Measurements from ENCODE around the gene RIPOR2.
"Not testable (repeated sequence)": the region's sequence is repeated elsewhere in the genome, so short reads cannot be mapped to it uniquely, and the experiment has no call there.

The RIPOR2 gene

DNA sequence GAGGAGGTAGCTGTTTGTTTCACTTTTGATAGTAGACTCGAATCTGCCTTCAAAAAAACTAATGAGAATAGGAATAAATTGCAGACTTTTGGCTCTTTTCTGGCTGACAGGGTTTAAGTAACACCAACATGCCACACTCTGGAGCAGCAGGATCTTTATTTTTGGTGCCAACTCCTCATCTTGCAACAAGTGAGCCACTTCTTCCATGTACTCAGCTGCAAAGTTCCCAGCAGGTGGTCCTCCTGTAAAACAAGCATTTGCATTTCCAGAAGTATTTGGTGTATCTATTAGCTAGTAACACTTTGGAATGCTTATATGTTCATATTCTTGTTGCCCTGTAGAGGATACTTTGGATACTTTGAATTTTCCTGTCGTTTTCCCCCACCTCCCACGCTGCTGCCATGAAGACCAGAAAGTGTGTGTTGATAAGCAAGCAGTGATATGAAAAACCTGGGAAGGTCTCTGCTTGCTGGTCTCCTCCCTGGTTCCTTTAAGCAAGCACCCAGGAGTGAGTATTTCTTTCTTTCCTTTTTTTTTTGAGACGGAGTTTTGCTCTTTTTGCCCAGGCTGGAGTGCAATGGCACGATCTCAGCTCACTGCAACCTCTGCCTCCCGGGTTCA is 138.1 kb downstream of the RIPOR2 start:
- no peak for DNase-seq

GRCh38 chr6:24796616-24797290 is 139.0 kb downstream of the RIPOR2 start:
- DNase-seq, result peak; percentile 36

GRCh38 chr6:24795106-24795505 is 140.7 kb downstream of the RIPOR2 start:
- no peak for DNase-seq

DNA sequence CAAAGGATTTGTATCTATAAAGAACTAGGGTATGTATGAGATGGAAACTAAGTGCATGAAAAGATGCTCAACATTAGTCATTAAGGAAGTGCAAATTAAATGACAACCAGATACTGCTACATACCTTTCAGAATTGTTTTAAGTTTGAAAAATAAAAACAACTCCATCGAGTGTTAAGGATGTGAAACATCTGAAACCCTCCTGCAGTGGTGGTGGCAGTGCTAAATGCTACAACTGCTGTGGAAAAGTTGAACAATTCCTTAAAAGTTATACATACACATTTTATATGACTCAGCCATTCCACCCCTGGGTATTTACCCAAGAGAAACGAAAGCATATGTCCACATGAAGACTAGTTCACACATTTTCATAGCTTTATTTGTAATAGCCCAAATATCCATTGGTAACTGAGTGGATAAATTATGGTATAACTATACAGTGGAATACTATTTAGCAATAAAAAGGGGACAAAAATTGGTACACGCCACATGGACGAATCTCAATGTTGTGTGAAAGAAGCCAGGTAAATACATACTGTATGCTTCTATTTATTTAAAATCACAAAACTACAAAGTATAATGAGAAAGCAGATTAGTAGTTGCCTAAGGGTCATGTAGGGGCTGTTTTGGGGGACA is 147.6 kb downstream of the RIPOR2 start:
- DNase-seq, result peak; percentile 56

DNA sequence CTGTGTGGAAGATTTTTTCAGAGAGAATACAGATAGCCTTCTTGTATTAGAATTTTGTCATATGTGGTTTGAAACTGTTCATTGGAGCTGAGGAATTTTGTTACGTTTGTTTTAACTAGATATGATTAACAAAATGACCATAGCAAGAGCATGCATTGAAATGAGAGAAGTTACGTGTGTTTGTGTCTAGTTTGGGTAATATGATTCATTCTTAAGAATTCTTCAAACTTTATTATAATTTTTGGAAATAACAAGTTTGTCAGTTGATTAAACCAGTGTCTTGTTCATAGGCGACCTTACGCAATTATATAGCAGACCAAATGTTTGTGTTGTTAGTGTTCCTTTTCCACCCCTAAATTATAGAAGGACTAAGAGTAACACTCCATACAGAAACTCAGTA is 155.6 kb downstream of the RIPOR2 start:
- DNase-seq, result peak; percentile 18

DNA sequence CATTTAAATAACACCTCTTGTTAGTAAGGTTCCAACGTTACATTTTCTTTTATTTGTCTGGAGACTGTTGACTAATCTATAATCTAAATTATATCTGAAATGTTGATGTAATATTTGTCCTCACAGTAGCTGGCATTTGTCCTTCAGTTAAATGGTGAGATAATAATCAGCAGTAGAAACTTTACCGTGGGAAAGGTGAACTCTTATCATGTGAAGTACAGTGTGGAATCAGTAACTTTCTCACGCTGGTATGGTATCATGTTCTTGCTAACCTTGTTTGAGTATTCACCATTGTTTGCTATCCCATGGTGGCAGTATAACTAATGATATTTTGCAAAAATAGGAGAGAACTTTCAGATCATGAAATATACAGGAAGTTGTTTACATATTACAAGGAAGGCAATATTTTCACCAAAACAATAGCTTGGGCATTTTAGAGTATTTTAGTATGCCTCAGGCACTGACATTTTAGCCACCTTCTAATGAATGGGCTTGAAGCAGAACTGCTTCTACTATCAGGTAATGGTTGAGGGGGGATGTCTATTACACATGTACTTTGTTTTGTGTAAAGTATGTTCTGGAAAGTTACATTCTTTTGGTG is 156.2 kb downstream of the RIPOR2 start:
- DNase-seq, result no peak

DNA sequence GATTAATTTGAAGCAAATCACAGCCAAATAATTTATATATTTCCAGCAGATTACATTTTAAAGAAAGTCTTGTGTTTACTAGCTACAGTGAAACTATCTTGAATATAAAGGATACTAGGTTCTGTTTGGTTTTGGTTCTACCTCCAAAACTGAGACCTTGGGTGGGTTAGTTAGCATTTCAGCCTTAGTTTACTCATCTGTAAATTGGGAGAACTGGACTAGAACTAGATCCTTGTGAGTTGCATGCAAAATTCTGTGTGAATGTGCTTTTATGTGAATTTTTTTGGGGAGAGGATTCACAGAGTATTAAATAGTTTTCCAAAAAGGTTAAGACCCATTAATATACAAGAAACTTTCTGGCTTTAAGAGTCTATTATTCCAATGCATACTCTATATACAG is 156.9 kb downstream of the RIPOR2 start:
- no peak for DNase-seq

- no peak for DNase-seq
Observed at GRCh38 chr6:24778121-24778520, 157.6 kb downstream of the RIPOR2 start.

- no peak for DNase-seq
Observed at GRCh38 chr6:24777227-24777626, 158.5 kb downstream of the RIPOR2 start.

- peak; percentile 66 for DNase-seq
Observed at GRCh38 chr6:24775520-24776058, 160.2 kb downstream of the RIPOR2 start.

DNA sequence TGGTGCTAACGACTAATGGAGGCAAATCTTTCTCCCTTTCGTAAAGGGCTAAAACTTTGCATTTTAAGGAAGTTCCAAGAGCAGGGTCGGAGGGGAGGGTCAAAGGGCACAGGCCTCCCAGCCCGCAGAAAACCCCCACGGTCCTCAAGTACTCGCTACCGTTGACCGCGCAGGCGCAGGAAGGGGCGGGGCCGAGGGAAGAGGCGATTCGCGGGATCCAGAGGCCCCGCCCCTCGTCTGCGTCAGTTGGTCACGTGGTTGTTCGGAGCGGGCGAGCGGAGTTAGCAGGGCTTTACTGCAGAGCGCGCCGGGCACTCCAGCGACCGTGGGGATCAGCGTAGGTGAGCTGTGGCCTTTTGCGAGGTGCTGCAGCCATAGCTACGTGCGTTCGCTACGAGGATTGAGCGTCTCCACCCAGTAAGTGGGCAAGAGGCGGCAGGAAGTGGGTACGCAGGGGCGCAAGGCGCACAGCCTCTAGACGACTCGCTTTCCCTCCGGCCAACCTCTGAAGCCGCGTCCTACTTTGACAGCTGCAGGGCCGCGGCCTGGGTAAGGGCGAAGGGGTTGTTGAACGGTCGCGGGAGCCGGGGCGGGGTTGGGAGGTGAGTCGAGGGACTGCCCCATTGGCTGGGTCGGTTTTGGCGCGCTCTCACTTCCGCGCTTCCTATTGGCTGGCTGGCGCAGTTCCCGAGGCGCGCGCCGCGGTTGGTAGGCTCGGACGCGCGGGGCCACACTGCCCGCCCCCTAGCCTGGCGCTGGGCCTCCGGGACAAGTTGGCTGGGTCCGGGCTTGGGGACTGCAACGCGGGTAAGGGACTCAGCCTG is 160.9 kb downstream of the RIPOR2 start, which contains the start of gene GMNN:
Gene GMNN (plus strand): TSS at position 242 of the 824 bp plus-strand sequence. CDS start 2,310 bp downstream, outside the sequence.
- peak; percentile 96 for DNase-seq

DNA sequence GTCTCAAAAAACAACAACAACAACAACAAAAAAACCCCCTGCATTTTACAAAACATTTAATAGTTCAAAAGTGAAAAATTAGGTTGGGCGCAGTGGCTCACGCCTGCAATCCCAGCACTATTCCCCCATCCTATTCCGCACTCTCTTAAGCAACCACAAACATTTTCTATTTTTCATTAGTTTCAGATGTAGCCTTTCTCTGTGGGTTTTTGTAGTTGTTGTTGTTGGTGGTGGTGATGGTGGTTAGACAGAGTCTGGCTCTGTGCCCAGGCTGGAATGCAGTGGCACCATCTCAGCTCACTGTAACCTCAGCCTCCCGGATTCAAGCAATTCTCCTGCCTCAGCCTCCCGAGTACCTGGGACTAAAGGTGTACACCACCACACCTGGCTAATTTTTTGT is 167.4 kb downstream of the RIPOR2 start:
- peak; percentile 29 for DNase-seq

GRCh38 chr6:24766680-24767462 is 168.9 kb downstream of the RIPOR2 start:
- DNase-seq, result peak; percentile 29

- DNase-seq, result not testable (repeated sequence)
Observed at GRCh38 chr6:24765968-24766367, 169.8 kb downstream of the RIPOR2 start.

DNA sequence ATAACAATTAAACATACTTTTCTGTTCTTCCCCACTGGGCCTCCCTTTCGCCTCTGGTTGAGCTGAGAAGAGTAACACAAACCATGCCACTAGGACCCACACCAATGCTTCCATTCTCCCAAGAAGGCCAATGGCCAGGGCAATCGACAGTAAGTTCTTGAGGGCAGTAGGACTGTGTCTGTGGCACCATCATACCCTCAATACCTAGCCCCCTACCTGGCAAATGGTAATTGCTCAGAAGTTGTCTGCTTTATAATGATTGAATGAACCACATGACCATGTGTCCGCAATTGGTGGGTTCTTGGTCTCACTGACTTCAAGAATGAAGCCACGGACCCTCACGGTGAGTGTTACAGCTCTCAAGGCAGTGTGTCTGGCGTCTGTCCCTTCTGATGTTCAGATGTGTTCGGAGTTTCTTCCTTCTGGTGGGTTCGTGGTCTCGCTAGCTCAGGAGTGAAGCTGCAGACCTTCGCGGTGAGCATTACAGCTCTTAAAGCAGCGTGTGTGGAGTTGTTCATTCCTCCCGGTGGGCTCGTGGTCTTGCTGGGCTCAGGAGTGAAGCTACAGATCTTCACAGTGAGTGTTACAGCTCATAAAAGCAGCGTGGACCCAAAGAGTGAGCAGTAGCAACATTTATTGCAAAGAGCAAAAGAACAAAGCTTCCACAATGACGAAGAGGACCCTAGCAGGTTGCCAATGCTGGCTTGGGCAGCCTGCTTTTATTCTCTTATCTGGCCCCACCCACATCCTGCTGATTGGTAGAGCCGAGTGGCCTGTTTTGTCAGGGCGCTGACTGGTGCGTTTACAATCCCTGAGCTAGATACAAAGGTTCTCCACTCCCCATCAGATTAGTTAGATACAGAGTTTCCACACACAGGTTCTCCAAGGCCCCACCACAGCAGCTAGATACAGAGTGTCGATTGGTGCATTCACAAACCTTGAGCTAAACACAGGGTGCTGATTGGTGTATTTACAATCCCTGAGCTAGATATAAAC is 170.6 kb downstream of the RIPOR2 start:
- DNase-seq, result not testable (repeated sequence)

DNA sequence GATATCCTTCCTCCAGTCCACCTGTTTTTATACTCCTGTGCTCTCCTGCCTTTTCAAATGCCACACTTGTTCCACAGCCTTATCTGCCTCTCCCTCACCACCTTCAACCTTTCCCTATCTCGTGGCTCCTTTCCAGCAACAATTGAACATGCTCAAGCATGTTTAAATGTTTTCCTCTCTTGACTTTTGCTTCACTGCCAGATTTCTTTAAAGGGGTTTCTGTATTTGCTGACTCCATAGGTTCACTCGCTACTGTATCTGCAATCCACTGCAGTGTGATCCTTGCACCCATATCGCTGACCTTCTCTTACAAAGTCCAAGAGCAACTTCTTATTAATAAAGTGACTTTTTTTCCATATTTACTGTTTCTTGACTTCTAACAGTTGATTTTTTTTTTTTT is 172.2 kb downstream of the RIPOR2 start:
- no peak for DNase-seq

- no peak for DNase-seq
Observed at GRCh38 chr6:24761851-24762250, 173.9 kb downstream of the RIPOR2 start.

GRCh38 chr6:24761193-24761835 is 174.4 kb downstream of the RIPOR2 start:
- DNase-seq, result no peak

DNA sequence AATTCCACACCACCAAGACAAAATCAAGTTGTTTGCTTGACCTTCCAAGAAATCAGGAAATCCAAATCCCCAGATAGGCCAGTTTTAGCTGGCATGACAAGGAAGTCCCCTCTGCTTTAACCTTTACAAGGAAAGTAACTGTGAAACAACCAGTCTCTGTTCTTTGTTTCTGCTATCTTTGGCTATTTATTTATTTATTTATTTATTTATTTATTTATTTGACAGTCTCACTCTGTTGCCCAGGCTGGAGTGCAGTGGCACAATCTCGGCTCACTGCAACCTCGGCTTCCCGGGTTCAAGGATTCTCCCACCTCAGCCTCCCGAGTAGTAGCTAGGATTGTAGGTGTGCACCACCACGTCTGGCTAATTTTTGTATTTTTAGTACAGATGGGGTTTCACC is 175.6 kb downstream of the RIPOR2 start:
- DNase-seq, result no peak

- no peak for DNase-seq
Observed at GRCh38 chr6:24759718-24760117, 176.0 kb downstream of the RIPOR2 start.

Data from EL (cell line).